Activated gamma-delta T cell (primary cell): ENCODE results near the gene GAL3ST2.
"Not testable (repeated sequence)": the region's sequence is repeated elsewhere in the genome, so short reads cannot be mapped to it uniquely, and the experiment has no call there.

Experiments used
- DNase-seq: peaks from one replicate; lab custom pipeline; 2025; lab: John Stamatoyannopoulos, UW

Gene GAL3ST2

GRCh38 chr2:241748468-241749256 is 28.0 kb upstream of the GAL3ST2 start:
- DNase-seq = no peak

GRCh38 chr2:241750076-241750840 is 26.4 kb upstream of the GAL3ST2 start:
- no peak for DNase-seq

GRCh38 chr2:241751152-241751551 is 25.5 kb upstream of the GAL3ST2 start:
- no peak for DNase-seq

DNA sequence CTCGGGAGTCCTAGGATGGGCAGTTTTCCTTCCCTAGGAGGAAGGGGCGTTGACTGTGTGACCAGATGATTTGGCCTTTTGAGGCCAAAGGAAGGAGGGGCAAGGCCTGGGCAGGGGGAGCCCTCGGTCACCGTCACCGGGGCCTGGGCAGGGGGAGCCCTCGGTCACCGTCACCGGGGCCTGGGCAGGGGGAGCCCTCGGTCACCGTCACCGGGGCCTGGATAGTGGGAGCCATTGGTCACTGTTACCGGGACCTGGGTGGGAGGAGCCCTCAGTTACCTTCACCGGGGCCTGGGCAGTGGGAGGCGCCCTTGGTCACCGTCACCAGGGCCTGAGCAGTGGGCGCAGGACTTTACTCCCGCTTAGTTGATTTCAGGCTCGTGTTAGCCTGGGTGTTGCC is 24.8 kb upstream of the GAL3ST2 start:
- no peak for DNase-seq

- no peak for DNase-seq
Measured at GRCh38 chr2:241752253-241752652, 24.4 kb upstream of the GAL3ST2 start.

DNA sequence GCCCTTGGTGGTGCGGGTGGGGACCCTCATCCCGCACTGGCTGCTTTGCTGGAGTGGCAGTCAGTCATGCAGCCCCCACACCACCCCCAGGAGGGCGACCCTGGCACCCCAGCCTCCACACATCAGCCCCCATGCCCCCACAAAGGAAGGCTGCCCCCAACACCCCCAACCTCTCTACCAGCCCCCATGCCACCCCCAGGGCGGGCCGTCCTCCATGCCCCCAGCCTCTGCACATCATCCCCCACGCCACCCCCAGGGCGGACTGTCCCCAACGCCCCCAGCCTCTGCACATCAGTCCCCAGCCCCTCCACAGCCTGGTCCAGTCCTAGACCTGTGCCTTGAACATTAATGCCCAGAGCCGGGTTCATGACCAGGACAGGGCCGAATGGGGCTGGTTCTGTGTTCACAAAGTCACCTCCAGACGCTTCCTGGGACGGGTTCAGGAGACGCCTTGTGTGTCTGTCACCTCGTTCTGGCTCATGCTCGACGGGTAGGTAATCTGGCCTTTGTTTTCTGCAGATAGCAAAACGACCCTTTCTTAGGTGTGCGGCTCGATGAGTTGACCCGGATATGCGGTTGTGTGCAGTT is 23.8 kb upstream of the GAL3ST2 start:
- DNase-seq = no peak

- DNase-seq = no peak
Measured at GRCh38 chr2:241753493-241753892, 23.1 kb upstream of the GAL3ST2 start.

DNA sequence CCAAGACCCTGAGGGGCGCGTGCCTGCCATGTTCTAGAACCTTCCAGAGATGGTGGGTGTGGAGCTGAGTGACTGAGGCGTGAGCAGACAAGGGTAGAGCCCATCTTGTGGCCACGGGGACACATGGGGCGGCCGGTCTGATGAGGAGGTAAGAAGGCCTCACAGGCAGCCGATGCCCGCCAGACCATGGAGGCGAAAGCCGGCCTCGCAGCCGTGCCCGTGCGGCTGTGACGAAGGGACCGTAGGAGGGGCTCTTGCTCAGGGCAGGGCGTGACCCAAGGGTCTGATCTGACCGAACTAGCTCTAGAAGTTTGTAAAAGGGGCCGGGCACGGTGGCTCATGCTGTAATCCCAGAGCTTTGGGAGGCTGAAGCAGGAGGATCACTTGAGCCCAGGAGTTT is 22.6 kb upstream of the GAL3ST2 start:
- DNase-seq = no peak

DNA sequence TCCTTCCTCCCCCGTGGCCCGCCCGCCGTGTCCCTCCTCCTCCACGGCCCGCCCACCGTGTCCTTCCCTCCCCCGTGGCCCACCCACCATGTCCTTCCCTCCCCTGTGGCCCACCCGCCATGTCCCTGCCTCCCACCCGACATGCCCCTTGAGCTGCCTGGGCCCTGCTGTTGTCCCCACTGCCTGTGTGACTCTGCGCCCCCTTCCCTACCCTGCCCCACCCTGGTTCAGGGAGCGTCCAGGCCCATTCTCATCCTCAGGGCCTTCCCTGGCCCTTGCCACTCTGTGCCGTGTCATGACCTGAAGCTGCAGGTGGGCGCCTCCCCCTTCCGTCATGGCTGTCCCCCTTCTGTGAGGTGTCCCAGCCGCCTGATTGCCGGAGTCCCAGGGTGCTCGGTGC is 21.5 kb upstream of the GAL3ST2 start:
- no peak for DNase-seq

DNA sequence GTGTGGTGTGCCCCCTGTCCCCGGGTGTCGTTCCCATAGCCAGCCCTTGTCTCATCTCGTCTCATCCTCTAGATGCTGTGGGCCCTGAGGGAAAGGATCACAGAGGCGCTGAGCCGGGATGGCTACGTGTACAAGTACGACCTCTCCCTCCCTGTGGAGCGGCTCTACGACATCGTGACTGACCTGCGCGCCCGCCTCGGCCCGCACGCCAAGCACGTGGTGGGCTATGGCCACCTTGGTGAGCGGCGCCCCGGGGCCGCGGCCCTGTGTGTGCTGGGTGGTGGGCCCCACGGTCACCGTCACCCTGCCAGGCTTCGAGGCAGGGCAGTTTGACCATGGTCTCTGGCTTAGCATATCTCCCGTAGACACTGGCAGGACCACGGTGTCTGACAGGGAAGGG is 20.8 kb upstream of the GAL3ST2 start:
- no peak for DNase-seq

- no peak for DNase-seq
Measured at GRCh38 chr2:241759067-241759807, 17.4 kb upstream of the GAL3ST2 start.

DNA sequence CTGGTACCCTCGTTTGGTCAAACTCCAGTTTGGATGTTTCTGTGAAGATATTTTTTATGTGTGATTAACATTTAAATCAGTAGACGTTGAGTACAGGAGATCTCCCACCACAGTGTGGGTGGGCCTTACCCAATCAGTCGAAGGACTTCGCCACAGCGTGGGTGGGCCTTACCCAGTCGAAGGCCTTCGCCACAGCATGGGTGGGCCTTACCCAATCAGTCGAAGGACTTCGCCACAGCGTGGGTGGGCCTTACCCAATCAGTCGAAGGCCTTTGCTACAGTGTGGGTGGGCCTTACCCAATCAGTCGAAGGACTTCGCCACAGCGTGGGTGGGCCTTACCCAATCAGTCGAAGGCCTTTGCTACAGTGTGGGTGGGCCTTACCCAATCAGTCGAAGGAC is 16.7 kb upstream of the GAL3ST2 start:
- DNase-seq = not testable (repeated sequence)

DNA sequence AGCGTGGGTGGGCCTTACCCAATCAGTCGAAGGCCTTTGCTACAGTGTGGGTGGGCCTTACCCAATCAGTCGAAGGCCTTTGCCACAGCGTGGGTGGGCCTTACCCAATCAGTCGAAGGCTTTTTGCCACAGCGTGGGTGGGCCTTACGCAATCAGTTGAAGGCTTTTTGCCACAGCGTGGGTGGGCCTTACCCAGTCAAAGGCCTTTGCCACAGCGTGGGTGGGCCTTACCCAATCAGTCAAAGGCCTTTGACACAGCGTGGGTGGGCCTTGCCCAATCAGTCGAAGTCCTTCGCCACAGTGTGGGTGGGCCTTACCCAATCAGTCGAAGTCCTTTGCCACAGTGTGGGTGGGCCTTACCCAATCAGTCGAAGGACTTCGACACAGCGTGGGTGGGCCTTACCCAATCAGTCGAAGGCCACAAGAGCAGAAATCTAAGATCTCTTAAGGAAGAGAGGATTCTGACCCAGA is 16.3 kb upstream of the GAL3ST2 start:
- no peak for DNase-seq

DNA sequence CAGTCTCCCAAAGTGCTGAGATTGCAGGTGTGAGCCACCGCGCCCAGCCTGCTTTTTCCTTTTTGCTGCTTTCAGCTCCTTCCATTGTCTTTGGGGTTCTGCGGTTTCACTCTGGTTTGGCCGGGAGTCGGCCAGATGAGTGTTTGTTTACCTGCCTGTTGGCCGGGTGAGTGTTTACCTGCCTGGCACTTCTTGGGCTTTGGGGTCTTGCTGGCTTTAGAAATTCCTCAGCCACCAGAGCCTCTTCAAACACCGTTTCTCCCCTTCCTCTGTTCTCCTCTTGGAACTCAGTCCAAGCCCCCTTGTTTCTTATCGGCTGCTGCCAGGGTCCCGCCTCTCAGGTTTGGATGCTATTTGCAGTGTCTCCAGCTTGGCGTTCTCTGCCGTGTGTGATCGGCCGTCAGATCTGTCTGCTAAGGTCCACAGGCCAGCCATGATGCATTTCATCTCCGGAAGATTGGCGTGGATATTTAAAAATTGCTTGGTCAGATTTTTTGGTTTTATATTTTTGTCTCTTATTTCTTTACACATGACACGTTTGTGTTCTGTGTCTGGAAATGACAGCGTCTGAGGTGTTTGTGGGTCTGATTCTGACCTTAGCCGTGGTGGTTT is 14.2 kb upstream of the GAL3ST2 start:
- no peak for DNase-seq

DNA sequence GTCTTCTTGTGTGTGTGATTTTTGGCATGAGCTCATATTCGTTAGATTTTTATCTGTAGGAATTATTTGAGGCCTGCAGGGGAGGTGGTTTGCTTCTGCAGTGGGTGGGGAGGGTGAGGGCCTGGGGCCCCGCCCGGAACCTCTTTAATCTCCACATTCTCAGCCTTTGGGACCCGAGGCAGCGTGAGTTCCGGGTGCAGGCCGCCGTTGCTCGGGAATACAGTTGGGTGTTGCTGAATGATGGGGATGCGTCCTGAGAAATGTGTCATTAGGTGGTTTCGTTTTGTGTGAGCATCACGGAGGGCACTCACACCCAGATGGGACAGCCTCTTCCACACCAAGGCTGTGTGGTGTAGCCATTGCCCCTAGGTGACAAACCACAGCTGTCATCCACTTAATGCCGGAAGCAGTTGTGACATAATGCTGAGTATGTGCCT is 13.7 kb upstream of the GAL3ST2 start:
- peak; percentile 51 for DNase-seq

DNA sequence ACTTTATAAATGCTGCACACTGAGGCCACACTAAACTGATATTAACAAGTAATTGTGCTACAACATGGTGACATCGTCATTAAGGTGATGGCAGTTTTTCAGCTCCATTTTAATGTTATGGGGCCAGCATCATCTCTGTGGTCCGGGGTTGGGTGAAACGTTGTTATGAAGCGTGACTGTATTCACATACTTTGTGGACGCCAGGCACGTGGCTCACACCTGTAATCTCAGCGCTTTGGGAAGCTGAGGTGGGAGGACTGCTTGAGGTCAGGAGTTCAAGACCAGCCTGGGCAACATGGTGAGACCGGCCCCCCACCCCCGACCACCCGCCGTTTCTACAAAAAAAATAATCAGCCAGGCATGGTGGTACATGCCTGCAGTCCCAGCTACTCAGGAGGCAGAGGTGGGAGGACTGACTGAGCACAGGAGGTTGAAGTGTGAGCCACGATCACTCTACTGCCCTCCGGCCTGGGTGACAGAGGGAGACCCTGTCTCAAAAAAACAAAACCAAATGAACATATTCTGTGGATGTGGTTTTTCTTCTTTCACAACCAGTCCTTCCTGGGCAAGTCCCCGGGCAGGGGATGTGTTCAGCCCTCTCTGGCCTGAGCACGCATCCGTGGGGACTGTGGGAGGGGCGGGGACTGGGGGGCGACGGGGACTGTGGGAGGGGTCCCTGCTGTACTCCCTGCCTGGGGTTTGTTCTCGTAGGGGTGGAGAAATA is 12.9 kb upstream of the GAL3ST2 start:
- no peak for DNase-seq

DNA sequence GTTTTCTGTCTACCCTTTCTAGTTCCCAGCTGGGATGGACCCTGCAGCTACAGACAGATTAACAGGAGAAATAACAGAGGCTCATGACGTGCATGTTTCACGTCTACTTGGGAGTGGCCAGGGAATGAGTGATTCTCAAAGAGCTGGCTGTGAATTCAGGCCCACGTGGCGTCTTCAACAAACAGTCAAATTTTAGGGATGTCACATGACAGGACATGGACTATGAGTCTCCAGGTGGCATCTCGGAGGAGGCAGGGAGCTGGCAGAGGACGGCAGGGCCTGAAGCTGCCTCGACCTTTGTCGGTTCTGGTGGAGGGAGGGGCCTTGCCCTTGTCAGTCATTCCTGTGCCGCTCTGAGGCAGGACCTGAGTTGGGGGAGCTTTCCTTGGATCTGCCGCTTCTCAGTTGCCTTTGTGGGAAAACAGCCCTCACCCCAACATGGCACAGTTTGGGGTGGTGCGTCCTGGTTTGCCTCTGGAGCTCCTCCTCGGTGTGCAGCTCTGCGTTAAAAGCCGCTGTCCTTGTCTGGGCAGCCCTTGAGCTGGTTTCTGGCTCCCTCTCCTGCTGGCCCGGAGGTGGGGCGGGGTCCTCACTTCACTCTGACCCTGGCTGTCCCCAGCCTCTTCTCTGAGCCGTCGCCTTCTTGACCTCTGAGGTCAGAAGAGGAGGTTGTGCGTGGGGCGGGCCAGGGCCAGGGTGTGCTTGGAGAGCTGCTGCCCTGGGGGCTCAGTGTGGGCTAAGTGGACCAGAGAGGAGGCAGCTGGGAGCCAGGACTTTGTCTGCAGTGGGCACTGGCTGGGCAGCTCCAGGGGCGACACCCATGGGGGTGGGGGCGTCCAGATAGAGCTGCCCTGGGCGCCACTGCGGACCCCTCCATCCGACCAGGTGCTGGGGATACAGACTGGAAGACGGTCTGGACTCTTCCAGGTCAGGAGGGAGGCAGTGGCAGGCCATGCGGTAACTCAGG is 12.1 kb upstream of the GAL3ST2 start:
- no peak for DNase-seq

DNA sequence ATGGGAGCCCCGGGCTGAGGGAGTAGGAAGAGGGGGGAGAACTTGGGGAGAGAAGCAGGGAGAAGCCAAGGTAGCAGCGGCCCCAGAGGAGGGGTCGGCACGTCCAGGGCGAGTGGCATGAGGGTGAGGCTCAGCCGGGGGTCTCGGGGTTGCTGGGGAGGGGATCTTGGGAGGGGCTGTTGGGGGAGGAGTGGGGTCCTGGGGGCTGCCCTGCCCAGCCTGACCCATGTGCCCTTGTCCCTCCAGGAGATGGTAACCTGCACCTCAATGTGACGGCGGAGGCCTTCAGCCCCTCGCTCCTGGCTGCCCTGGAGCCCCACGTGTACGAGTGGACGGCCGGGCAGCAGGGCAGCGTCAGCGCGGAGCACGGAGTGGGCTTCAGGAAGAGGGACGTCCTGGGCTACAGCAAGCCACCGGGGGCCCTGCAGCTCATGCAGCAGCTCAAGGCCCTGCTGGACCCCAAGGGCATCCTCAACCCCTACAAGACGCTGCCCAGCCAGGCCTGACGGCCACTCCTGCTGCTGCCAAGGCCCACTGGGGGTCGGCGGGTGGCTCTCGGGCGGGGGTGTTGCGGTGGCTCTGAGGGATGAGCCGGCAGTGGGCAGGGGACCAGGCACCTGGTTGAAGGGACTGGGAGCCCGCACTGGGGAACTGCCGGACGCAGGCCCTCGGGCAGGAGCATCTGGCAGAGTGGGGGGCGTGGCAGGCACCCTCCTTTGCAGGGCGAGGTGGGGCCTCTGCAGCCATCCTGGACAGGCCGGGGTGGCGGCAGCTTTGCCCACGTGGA is 9.0 kb upstream of the GAL3ST2 start:
- DNase-seq = no peak

GRCh38 chr2:241768251-241768711 is 8.3 kb upstream of the GAL3ST2 start:
- no peak for DNase-seq
